AG20443 (cell line): Measurements from ENCODE around the gene SVEP1.
A peak's percentile ranks its signal among the peaks of the same experiment; 100 is the strongest.
"Not testable (repeated sequence)": the region's sequence is repeated elsewhere in the genome, so short reads cannot be mapped to it uniquely, and the experiment has no call there.

Experiments
- DNase-seq: peaks from one replicate; pipeline ENCODE4 v3.0.0; 2012; ENCODE audit warnings: low spot score, mixed read lengths

Gene SVEP1

GRCh38 chr9:110364451-110364850 lies 215.1 kb downstream of the SVEP1 start:
- DNase-seq = no peak

- not testable (repeated sequence) for DNase-seq
Observed at GRCh38 chr9:110358992-110359391, 220.5 kb downstream of the SVEP1 start.

DNA sequence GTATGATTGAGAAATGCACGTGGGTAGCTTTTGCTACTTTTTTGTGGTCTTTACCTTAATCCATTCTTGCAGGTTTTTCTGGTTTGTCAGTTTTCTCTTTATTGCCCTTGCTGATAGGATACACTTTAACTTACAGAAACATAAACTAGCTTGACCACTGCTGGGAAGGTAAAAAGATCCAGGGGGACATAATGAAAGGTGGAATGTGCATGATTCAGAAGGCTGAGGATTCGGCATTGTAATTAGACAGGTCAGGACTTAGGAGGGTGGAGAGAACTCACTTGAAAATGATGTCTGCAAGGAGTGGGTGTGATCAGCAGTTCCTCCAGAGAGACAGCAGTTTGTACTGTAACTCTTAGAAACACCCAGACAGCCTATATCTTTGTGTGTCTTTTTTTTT lies 222.0 kb downstream of the SVEP1 start:
- no peak for DNase-seq

- DNase-seq = no peak
Observed at GRCh38 chr9:110356639-110357395, 222.7 kb downstream of the SVEP1 start.

GRCh38 chr9:110355911-110356310 lies 223.6 kb downstream of the SVEP1 start:
- DNase-seq = no peak

DNA sequence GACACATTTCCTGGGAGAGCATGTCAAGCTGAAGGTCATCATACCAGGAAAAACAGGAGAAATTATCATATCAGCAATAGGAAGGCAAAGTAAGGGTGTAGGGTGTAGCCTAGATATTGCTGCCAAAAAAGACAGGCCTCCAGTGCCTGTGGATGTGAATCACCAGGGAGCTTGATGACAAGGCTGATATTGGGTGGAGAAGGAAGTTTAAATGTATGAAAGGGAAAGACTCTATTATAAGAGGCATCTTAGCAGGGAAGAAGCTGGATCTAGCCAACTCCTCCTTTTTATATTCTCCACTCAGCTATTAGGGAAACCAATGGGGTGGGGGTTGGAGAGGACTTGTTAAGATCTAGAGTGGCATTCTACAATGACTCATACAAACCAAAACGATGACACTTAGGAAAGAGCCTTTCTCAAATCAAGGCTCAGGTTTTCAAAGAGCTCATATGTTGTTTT lies 228.5 kb downstream of the SVEP1 start:
- peak; percentile 85 for DNase-seq

- DNase-seq = no peak
Observed at GRCh38 chr9:110346325-110346724, 233.2 kb downstream of the SVEP1 start.

GRCh38 chr9:110344821-110345220 lies 234.7 kb downstream of the SVEP1 start:
- DNase-seq = no peak

GRCh38 chr9:110343551-110343950 lies 236.0 kb downstream of the SVEP1 start:
- DNase-seq = no peak

- no peak for DNase-seq
Observed at GRCh38 chr9:110340306-110340705, 239.2 kb downstream of the SVEP1 start.

DNA sequence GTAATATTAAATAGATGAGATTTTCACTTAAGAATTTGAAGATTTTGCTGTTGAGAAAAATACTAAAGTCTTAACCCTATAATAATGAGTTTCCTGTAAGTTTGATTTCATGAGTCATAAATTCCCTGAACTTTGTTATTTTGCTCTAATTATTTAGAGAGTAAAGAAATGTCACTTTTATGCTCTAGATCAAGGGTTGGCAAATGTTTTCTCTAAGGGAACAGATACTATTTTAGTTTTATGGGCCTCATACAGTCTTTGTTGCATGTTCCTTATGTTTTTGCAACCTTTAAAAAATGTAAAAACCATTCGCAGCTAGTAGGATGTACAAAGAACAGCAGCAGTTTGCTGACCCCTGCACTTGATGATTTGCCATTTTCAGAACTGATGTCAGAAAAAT lies 241.4 kb downstream of the SVEP1 start:
- DNase-seq = no peak

DNA sequence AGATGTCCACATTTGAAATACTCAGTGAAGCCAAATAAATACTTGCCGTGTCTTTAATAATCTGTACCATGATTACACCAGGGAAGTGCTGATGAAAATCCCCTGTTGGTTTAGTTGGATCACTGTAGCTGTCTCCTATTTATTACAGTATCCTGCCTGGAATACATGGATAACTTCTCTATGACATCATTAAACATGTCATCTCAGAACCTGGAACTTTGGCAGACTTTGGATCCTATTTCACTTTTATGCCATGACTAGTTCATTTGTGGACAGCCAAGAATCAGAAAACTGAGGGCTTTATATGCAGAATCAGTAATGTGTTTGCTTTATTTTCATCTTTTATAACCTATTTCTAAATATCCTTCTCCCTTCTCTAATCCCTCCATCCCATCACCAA lies 241.8 kb downstream of the SVEP1 start, which contains the start of gene TXNDC8:
TXNDC8 (minus strand) TSS at position 137 of the 400 bp plus-strand sequence.
- DNase-seq = peak; percentile 45

- DNase-seq = no peak
Observed at GRCh38 chr9:110336363-110336762, 243.2 kb downstream of the SVEP1 start.

GRCh38 chr9:110334871-110335270 lies 244.7 kb downstream of the SVEP1 start:
- no peak for DNase-seq

DNA sequence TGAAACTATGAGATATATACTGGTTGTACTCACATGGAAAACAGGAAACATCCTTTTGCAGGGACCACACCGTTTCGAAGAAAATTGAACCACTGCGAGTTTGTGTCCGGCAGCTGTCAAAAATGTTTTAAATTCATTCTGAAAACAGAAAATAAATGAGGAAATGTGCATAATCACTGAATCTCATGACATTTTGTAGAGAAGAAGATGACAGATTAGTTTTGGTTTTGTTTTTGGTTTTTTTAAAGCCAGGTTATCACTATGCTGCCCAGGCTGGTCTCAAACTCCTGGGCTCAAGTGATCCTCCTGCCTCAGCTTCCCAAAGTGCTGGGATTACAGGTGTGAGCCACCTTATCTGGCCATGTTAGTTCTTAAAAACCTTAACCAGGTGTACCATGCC lies 245.4 kb downstream of the SVEP1 start:
- no peak for DNase-seq

- DNase-seq = no peak
Observed at GRCh38 chr9:110332766-110333165, 246.8 kb downstream of the SVEP1 start.

GRCh38 chr9:110330484-110331105 lies 248.9 kb downstream of the SVEP1 start:
- peak; percentile 24 for DNase-seq

- DNase-seq = no peak
Observed at GRCh38 chr9:110329639-110330230, 249.8 kb downstream of the SVEP1 start.

DNA sequence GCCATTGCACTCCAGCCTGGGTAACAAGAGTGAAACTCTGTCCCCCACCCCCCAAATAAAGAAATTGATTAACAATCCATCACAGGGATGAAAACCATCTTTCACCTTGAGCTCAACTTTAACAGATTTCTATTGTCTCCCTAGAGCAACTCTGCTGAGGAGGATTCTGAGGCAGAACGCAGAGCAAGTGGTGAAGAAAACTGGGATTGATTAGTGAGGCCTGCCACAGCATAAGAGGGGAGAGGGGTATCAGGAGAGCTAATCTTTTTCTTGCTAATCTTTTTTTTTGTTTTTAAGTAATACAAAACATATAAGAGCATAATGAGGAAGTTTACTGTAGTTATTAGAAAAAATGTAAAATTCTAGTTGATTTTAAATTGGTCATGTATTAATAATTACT lies 250.8 kb downstream of the SVEP1 start:
- DNase-seq = no peak

- no peak for DNase-seq
Observed at GRCh38 chr9:110327716-110328115, 251.8 kb downstream of the SVEP1 start.

DNA sequence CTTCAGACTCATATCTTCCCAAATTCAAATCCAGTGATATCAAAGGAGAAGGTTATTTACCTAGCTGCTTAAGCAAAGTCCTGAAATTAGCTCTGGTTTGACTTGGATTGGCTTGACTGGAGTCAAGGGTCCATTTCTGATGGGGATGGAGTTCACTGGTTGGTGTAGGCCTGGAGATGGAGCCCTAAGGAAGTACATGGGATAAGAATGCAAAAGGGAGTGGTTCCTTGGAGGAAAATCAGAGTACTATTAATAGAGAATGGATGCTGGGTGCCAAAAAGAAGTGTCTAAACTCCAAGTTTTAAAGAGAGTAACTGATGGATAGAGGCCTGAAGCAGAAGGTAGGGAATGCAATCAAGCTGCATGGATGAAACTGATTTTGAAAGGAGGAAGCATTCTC lies 255.7 kb downstream of the SVEP1 start:
- peak; percentile 11 for DNase-seq

DNA sequence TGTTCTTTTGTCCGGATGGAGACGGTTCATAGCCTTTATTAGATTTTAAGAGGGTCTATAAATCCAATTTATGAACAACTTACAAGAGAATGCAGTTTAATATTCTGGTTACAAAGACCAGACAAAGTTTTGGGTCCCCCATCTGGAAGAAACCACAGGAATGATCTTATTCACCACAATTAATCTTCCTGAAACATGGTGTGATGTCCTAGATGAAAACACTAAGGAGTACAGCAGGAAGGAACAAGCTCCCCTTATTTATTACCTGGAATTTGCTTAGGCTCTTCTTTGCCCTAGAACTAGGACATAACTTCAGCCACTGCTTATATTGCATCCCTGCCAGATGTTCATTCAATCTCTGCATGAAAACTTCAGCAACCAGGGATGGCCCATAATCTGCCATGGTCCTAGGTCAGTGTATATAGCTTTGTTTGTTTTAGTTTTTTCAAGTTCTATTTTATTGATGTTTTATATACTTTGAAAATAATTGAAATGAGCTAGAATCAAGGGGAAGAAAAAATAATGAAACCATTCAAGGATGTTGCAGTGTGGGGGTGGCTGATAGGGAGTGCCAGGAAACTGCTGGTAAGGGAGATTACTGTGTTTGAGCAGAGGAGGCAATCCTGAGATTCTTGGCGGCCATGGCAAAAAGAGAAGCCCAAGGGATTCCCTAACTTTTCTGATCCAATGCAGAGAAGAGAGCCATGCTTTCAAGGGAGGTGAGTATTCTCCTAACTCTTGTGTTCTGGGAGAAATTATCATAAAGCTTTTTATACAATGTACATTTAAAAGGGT lies 258.7 kb downstream of the SVEP1 start:
- DNase-seq = peak; percentile 23
